ENCODE data around the gene ADH7. TPM values are rescaled to one million over a fixed set of nuclear protein-coding genes. Genes with fewer than 3 reads are reported as not detected.

Gene ADH7
- total and polyA plus RNA-seq, 11 donors, result not detected

DNA sequence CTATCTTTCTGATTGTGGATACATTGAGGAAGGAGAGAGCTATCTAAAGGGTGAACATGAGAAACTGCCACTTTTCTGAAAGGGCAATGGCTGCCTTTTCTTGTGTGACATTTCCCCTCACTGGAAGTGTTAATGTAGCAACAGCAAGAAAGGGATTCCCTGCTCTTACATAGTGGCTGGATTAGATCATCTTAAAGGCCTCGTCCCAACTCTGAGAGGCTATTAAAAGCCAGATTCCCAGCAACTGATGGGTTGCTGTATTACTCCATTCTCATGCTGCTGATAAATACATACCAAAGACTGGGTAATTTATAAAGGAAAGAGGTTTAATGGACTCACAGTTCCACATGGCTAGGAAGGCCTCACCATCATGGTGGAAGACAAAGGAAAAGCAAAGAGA lies 33.7 kb upstream of the ADH7 start:
- ATAC-seq (no peak), DNase-seq (no peak)
- H3K36me3 ChIP-seq, result no peaks in the 10 kb centered on the region
- TF ChIP-seq POLR2A (IDR thresholded peaks at IDR 0.05), result no peak
- TF ChIP-seq, protein P1, sequence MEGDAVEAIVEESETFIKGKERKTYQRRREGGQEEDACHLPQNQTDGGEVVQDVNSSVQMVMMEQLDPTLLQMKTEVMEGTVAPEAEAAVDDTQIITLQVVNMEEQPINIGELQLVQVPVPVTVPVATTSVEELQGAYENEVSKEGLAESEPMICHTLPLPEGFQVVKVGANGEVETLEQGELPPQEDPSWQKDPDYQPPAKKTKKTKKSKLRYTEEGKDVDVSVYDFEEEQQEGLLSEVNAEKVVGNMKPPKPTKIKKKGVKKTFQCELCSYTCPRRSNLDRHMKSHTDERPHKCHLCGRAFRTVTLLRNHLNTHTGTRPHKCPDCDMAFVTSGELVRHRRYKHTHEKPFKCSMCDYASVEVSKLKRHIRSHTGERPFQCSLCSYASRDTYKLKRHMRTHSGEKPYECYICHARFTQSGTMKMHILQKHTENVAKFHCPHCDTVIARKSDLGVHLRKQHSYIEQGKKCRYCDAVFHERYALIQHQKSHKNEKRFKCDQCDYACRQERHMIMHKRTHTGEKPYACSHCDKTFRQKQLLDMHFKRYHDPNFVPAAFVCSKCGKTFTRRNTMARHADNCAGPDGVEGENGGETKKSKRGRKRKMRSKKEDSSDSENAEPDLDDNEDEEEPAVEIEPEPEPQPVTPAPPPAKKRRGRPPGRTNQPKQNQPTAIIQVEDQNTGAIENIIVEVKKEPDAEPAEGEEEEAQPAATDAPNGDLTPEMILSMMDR (IDR thresholded peaks at IDR 0.05), result no peak
- no peak overlapping the region for H3K4me3 ChIP-seq
- H3K27me3 ChIP-seq, result peaks cover 0 to 16% (median 0%) of the 10 kb centered on the region in 9 donors
- H3K4me1 ChIP-seq, result no peaks in the 10 kb centered on the region
- WGBS, 4 donors, result 23 to 46% (median 35%) methylated on average over 1 of the region's 1 CpG
- no peak overlapping the region for H3K27ac ChIP-seq
- no peaks in the 10 kb centered on the region for H3K9me3 ChIP-seq
- intact Hi-C loops (cut with DNase I), result loop anchor here in 2 of 10 donors (10.0 kb wide), 2 partner anchors 344 to 1004 kb away; no protein-coding TSS in a partner anchor

- intact Hi-C loops (cut with DNase I), result loop anchor here in 2 of 10 donors (10.0 kb wide), 2 partner anchors 343 to 1003 kb away; no protein-coding TSS in a partner anchor
- Histone ChIP-seq H3K27ac (no peak overlapping the region), H3K27me3 (peaks cover 0 to 16% (median 0%) of the 10 kb centered on the region in 9 donors), H3K4me3 (no peak overlapping the region), H3K36me3 (no peaks in the 10 kb centered on the region), H3K9me3 (no peaks in the 10 kb centered on the region), H3K4me1 (no peaks in the 10 kb centered on the region)
- ATAC-seq, result no peak
- no peak for DNase-seq
- TF ChIP-seq, protein P1 (IDR thresholded peaks at IDR 0.05), result no peak
- no peak for TF ChIP-seq POLR2A (IDR thresholded peaks at IDR 0.05)
- 43 to 65% (median 56%) methylated on average over 2 of the region's 2 CpGs for WGBS, 4 donors
Observed at GRCh38 chr4:99467887-99468286, 32.7 kb upstream of the ADH7 start.

- no peak for DNase-seq
- Histone ChIP-seq H3K4me3 (no peak overlapping the region), H3K4me1 (no peaks in the 10 kb centered on the region), H3K9me3 (no peaks in the 10 kb centered on the region), H3K27ac (no peak overlapping the region), H3K36me3 (no peaks in the 10 kb centered on the region), H3K27me3 (peaks cover 0 to 23% (median 0%) of the 10 kb centered on the region in 9 donors)
- intact Hi-C loops (cut with DNase I), result loop anchor here in 8 of 10 donors (2.0 to 10.0 kb wide), 6 partner anchors 339 to 999 kb away; no protein-coding TSS in a partner anchor
- ATAC-seq, result no peak
- WGBS, 4 donors, result 68 to 84% (median 74%) methylated on average over 2 of the region's 2 CpGs
- TF ChIP-seq, protein P1 (IDR thresholded peaks at IDR 0.05), result no peak
- no peak for TF ChIP-seq POLR2A (IDR thresholded peaks at IDR 0.05)
Observed at GRCh38 chr4:99463566-99463965, 28.4 kb upstream of the ADH7 start.

- no peak overlapping the region for H3K27ac ChIP-seq
- intact Hi-C loops (cut with DNase I), result loop anchor here in 8 of 10 donors (2.0 to 10.0 kb wide), 6 partner anchors 338 to 998 kb away; no protein-coding TSS in a partner anchor
- peaks cover 0 to 23% (median 0%) of the 10 kb centered on the region in 9 donors for H3K27me3 ChIP-seq
- WGBS, 4 donors, result 25 to 32% (median 27%) methylated on average over 4 of the region's 4 CpGs
- ATAC-seq (peak in 3 of 4 donors; percentile 72 to 88 (median 85)), DNase-seq (peak in 4 of 5 donors; percentile 20 to 33 (median 29))
- no peak overlapping the region for H3K4me3 ChIP-seq
- no peaks in the 10 kb centered on the region for H3K9me3 ChIP-seq
- no peaks in the 10 kb centered on the region for H3K4me1 ChIP-seq
- TF ChIP-seq POLR2A (IDR thresholded peaks at IDR 0.05), result no peak
- TF ChIP-seq, protein P1 (IDR thresholded peaks at IDR 0.05), result peak; percentile 63 to 82 (median 70)
- H3K36me3 ChIP-seq, result no peaks in the 10 kb centered on the region
Observed at GRCh38 chr4:99462875-99463464, 27.8 kb upstream of the ADH7 start.

Data from heart left ventricle (tissue), 16 donors.